Lung (tissue), 12 donors: ENCODE measurements around the gene PRCC. TPM values are rescaled to one million over a fixed set of nuclear protein-coding genes. Genes with fewer than 3 reads are reported as not detected.

Experiments
- ATAC-seq: fragments of 200-7000 bp; cut with Tn5 transposase; one replicate; pipeline ENCODE4 v1.9.1; 2020; ENCODE audit warnings: moderate number of reproducible peaks; ENCODE audit not compliant: insufficient read depth, low FRiP score
- DNase-seq, 3 donors: peaks; one replicate each; pipeline ENCODE4 v3.0.0-alpha.2; 2013 to 2017
- H3K27ac ChIP-seq, 2 donors: one replicate each; pipeline ENCODE4 v1.5.1; 2013; ENCODE audit warnings: mild to moderate bottlenecking in 2 of 2, moderate library complexity in 2 of 2, control low read depth in 1 of 2, inconsistent platforms in 1 of 2, low read depth in 1 of 2, low read length in 1 of 2
- H3K27me3 ChIP-seq, 3 donors: one replicate each; pipeline ENCODE4 v1.5.1; 2013; ENCODE audit warnings: low read length in 2 of 3; ENCODE audit not compliant: control insufficient read depth in 3 of 3, insufficient read depth in 3 of 3
- H3K36me3 ChIP-seq, 4 donors: one replicate each; pipeline ENCODE4 v1.5.1; 2013; ENCODE audit warnings: low read length in 4 of 4, mild to moderate bottlenecking in 1 of 4, moderate library complexity in 1 of 4; ENCODE audit not compliant: control insufficient read depth in 4 of 4, insufficient read depth in 4 of 4
- H3K4me1 ChIP-seq, 5 donors: one replicate each; pipeline ENCODE4 v1.5.1; 2013; ENCODE audit warnings: low read length in 5 of 5, mild to moderate bottlenecking in 2 of 5, moderate library complexity in 1 of 5; ENCODE audit not compliant: control insufficient read depth in 5 of 5, insufficient read depth in 5 of 5
- H3K4me3 ChIP-seq: one replicate; pipeline ENCODE4 v1.5.1; 2013; ENCODE audit warnings: mild to moderate bottlenecking, control low read depth, moderate library complexity
- H3K9ac ChIP-seq, 2 donors: one replicate each; pipeline ENCODE4 v1.5.1; 2013; ENCODE audit warnings: low read length in 2 of 2, control low read depth in 1 of 2; ENCODE audit not compliant: insufficient read depth in 1 of 2
- H3K9me3 ChIP-seq, 4 donors: one replicate each; pipeline ENCODE4 v1.5.1; 2013; ENCODE audit warnings: low read length in 3 of 4, mild to moderate bottlenecking in 1 of 4, moderate library complexity in 1 of 4; ENCODE audit not compliant: control insufficient read depth in 4 of 4, insufficient read depth in 3 of 4
- CTCF ChIP-seq: IDR thresholded peaks from 2 replicates; pipeline ENCODE4 v1.5.1; 2012; ENCODE audit warnings: mild to moderate bottlenecking; ENCODE audit errors: control extremely low read depth, extremely low read depth
- WGBS, 2 donors: extraction: QIAGEN DNeasy Blood & Tissue Kit; methylation state at CpG; one replicate each; pipeline ENCODE4 v1.1.7; 2013; 5-methylcytosine and 5-hydroxymethylcytosine counted together
- polyA plus RNA-seq, 2 donors: library from polyadenylated mRNA; stranded (reverse); fragments of 200-250 nt; gene quantifications; one replicate each; pipeline ENCODE4 v1.2.1, GENCODE V29; 2013
- total RNA-seq, 2 donors: library from RNA; depleted of rRNA in 1 of 2; stranded (reverse); fragments of >200 nt in 1 of 2; gene quantifications; one replicate each; pipeline ENCODE4 v1.2.1, GENCODE V29; 2014 to 2021
- donor health status: control.
- donor health status: control.
- donor health status: Bipolar disorder and iron deficiency.
- donor health status: healthy.
- donor health status: DM: yes; HTN: yes; CAD: no.

The PRCC gene
- total and polyA plus RNA-seq, 4 donors = 36.2 to 52.7 (median 39.3) TPM

- DNase-seq (no peak), ATAC-seq (no peak)
- Histone ChIP-seq H3K4me1 (peaks cover 0 to 14% (median 6%) of the 10 kb centered on the region in 5 donors), H3K27ac (no peak overlapping the region), H3K9ac (no peak overlapping the region), H3K27me3 (no peaks in the 10 kb centered on the region), H3K36me3 (peaks cover 9 to 35% (median 22%) of the 10 kb centered on the region in 4 donors), H3K9me3 (no peaks in the 10 kb centered on the region), H3K4me3 (no peak overlapping the region)
- no peak for TF ChIP-seq CTCF
- WGBS, 2 donors = 48 to 68% methylated on average over 7 of the region's 7 CpGs
These were observed 34.2 kb downstream of the PRCC start for GRCh38 chr1:156801409-156802121.

GRCh38 chr1:156802421-156802935 lies 35.1 kb downstream of the PRCC start:
- ATAC-seq (no peak), DNase-seq (no peak)
- Histone ChIP-seq H3K9me3 (no peaks in the 10 kb centered on the region), H3K27me3 (no peaks in the 10 kb centered on the region), H3K4me1 (peaks cover 2 to 14% (median 6%) of the 10 kb centered on the region in 5 donors), H3K27ac (no peak overlapping the region), H3K9ac (no peak overlapping the region), H3K4me3 (no peak overlapping the region), H3K36me3 (peaks cover 7 to 29% (median 20%) of the 10 kb centered on the region in 4 donors)
- 89 to 93% methylated on average over 8 of the region's 8 CpGs for WGBS, 2 donors
- no peak for TF ChIP-seq CTCF

- DNase-seq (no peak), ATAC-seq (no peak)
- H3K4me1 ChIP-seq = peaks cover 3 to 14% (median 6%) of the 10 kb centered on the region in 5 donors
- H3K27ac ChIP-seq = no peak overlapping the region
- H3K27me3 ChIP-seq = no peaks in the 10 kb centered on the region
- H3K9me3 ChIP-seq = no peaks in the 10 kb centered on the region
- H3K4me3 ChIP-seq = no peak overlapping the region
- 89% methylated on average over 13 of the region's 13 CpGs for WGBS, 2 donors
- TF ChIP-seq CTCF = no peak
- H3K9ac ChIP-seq = no peak overlapping the region
- peaks cover 3 to 25% (median 13%) of the 10 kb centered on the region in 4 donors for H3K36me3 ChIP-seq
These were observed 35.9 kb downstream of the PRCC start for GRCh38 chr1:156803086-156803851.
